Naive B cell (primary cell): Measurements from ENCODE around the gene SLC16A5. TPM values are rescaled to one million over a fixed set of nuclear protein-coding genes. Genes with fewer than 3 reads are reported as not detected.

Source experiments
- ATAC-seq, 2 donors: fragments of 150-1000 bp; cut with Tn5 transposase; 2 replicates each; pipeline ENCODE4 v1.10.0; 2021; ENCODE audit warnings: low read depth in 2 of 2, mild to moderate bottlenecking in 2 of 2, moderate library complexity in 2 of 2
- DNase-seq: peaks from one replicate; pipeline ENCODE4 v3.0.0; 2022
- H3K27ac Mint-ChIP-seq, 6 donors: one replicate each; pipeline ENCODE4 v1.8.0; 2020 to 2022; ENCODE audit warnings: mild to moderate bottlenecking in 6 of 6, mixed read lengths in 6 of 6, moderate library complexity in 5 of 6, inconsistent platforms in 2 of 6
- H3K27me3 Mint-ChIP-seq, 3 donors: one replicate each; pipeline ENCODE4 v1.8.0; 2021 to 2022; ENCODE audit warnings: mixed read lengths in 3 of 3, mild to moderate bottlenecking in 1 of 3
- H3K36me3 Mint-ChIP-seq, 2 donors: one replicate each; pipeline ENCODE4 v1.8.0; 2020 to 2022; ENCODE audit warnings: mixed read lengths in 2 of 2, inconsistent platforms in 1 of 2, mild to moderate bottlenecking in 1 of 2
- H3K4me1 Mint-ChIP-seq, 3 donors: one replicate each; pipeline ENCODE4 v1.8.0; 2020 to 2022; ENCODE audit warnings: mixed read lengths in 3 of 3, inconsistent platforms in 1 of 3, mild to moderate bottlenecking in 1 of 3, moderate library complexity in 1 of 3
- H3K4me3 Mint-ChIP-seq, 8 donors: one replicate each; pipeline ENCODE4 v1.8.0; 2020 to 2022; ENCODE audit warnings: mild to moderate bottlenecking in 8 of 8, mixed read lengths in 8 of 8, moderate library complexity in 8 of 8, inconsistent platforms in 2 of 8
- H3K9me3 Mint-ChIP-seq, 7 donors: one replicate each; pipeline ENCODE4 v1.8.0; 2020 to 2022; ENCODE audit warnings: mixed read lengths in 7 of 7, mild to moderate bottlenecking in 5 of 7, inconsistent platforms in 2 of 7, moderate library complexity in 1 of 7
- polyA plus RNA-seq, 6 donors: library from polyadenylated mRNA; unstranded; fragments of 300-500 nt; fragmentation: Illumina TruSeq; gene quantifications; one replicate each; pipeline ENCODE4 v1.2.3, GENCODE V29; 2021; ENCODE audit warnings: low read depth in 6 of 6

The SLC16A5 gene
- polyA plus RNA-seq, 6 donors from 2014 or later, result 1.1 to 4.0 (median 2.1) TPM

GRCh38 chr17:75051941-75052340 lies 35.8 kb upstream of the SLC16A5 start:
- H3K4me3 Mint-ChIP-seq, result no peak overlapping the region
- H3K36me3 Mint-ChIP-seq, result peaks cover 7 to 8% of the 10 kb centered on the region in 2 donors
- no peak for DNase-seq
- no peak overlapping the region for H3K27ac Mint-ChIP-seq
- no peaks in the 10 kb centered on the region for H3K9me3 Mint-ChIP-seq
- no peaks in the 10 kb centered on the region for H3K27me3 Mint-ChIP-seq
- H3K4me1 Mint-ChIP-seq, result peaks cover 13 to 19% (median 18%) of the 10 kb centered on the region in 3 donors
- no peak for ATAC-seq

GRCh38 chr17:75059369-75060345 lies 28.1 kb upstream of the SLC16A5 start:
- ATAC-seq (peak; percentile 28 to 35), DNase-seq (no peak)
- Mint-ChIP-seq H3K4me1 (peaks cover 0 to 4% (median 0%) of the 10 kb centered on the region in 3 donors), H3K27me3 (no peaks in the 10 kb centered on the region), H3K27ac (no peak overlapping the region), H3K9me3 (no peaks in the 10 kb centered on the region), H3K4me3 (no peak overlapping the region), H3K36me3 (peaks cover 17 to 21% of the 10 kb centered on the region in 2 donors)

- peak overlapping the region in 1 of 6 donors; percentile 16 for H3K27ac Mint-ChIP-seq
- peaks cover 17 to 21% of the 10 kb centered on the region in 2 donors for H3K36me3 Mint-ChIP-seq
- DNase-seq (no peak), ATAC-seq (no peak)
- peaks cover 0 to 4% (median 0%) of the 10 kb centered on the region in 3 donors for H3K4me1 Mint-ChIP-seq
- no peak overlapping the region for H3K4me3 Mint-ChIP-seq
- no peaks in the 10 kb centered on the region for H3K9me3 Mint-ChIP-seq
- H3K27me3 Mint-ChIP-seq, result no peaks in the 10 kb centered on the region
Measured at GRCh38 chr17:75060434-75061054, 27.2 kb upstream of the SLC16A5 start.

- ATAC-seq, result no peak
- Mint-ChIP-seq H3K36me3 (peaks cover 17 to 20% of the 10 kb centered on the region in 2 donors), H3K9me3 (no peaks in the 10 kb centered on the region), H3K27ac (peak overlapping the region in 1 of 6 donors; percentile 16), H3K4me3 (no peak overlapping the region), H3K27me3 (no peaks in the 10 kb centered on the region), H3K4me1 (peaks cover 0 to 4% (median 0%) of the 10 kb centered on the region in 3 donors)
- DNase-seq, result no peak
Measured at GRCh38 chr17:75061055-75061438, 26.7 kb upstream of the SLC16A5 start.

GRCh38 chr17:75061618-75062017 lies 26.1 kb upstream of the SLC16A5 start:
- Mint-ChIP-seq H3K27ac (no peak overlapping the region), H3K4me3 (no peak overlapping the region), H3K36me3 (peaks cover 15 to 17% of the 10 kb centered on the region in 2 donors), H3K27me3 (no peaks in the 10 kb centered on the region), H3K9me3 (no peaks in the 10 kb centered on the region), H3K4me1 (peaks cover 0 to 4% (median 0%) of the 10 kb centered on the region in 3 donors)
- ATAC-seq (no peak), DNase-seq (no peak)

- Mint-ChIP-seq H3K9me3 (no peaks in the 10 kb centered on the region), H3K27ac (no peak overlapping the region), H3K36me3 (peaks cover 13 to 17% of the 10 kb centered on the region in 2 donors), H3K4me3 (no peak overlapping the region), H3K27me3 (no peaks in the 10 kb centered on the region), H3K4me1 (peaks cover 0 to 4% (median 0%) of the 10 kb centered on the region in 3 donors)
- DNase-seq (no peak), ATAC-seq (no peak)
Measured at GRCh38 chr17:75063201-75063600, 24.6 kb upstream of the SLC16A5 start.

GRCh38 chr17:75063626-75064025 lies 24.1 kb upstream of the SLC16A5 start:
- Mint-ChIP-seq H3K4me3 (no peak overlapping the region), H3K9me3 (no peaks in the 10 kb centered on the region), H3K36me3 (peaks cover 13 to 17% of the 10 kb centered on the region in 2 donors), H3K4me1 (peaks cover 0 to 4% (median 0%) of the 10 kb centered on the region in 3 donors), H3K27me3 (no peaks in the 10 kb centered on the region), H3K27ac (no peak overlapping the region)
- no peak for DNase-seq
- ATAC-seq, result no peak

- ATAC-seq, result no peak
- Mint-ChIP-seq H3K4me1 (peaks cover 0 to 4% (median 0%) of the 10 kb centered on the region in 3 donors), H3K4me3 (no peak overlapping the region), H3K9me3 (no peaks in the 10 kb centered on the region), H3K27me3 (no peaks in the 10 kb centered on the region), H3K27ac (no peak overlapping the region), H3K36me3 (peaks cover 13 to 17% of the 10 kb centered on the region in 2 donors)
- DNase-seq, result no peak
Measured at GRCh38 chr17:75064040-75064439, 23.7 kb upstream of the SLC16A5 start.

- H3K4me3 Mint-ChIP-seq, result no peak overlapping the region
- no peak for ATAC-seq
Measured at GRCh38 chr17:75064460-75064859, 23.3 kb upstream of the SLC16A5 start.

GRCh38 chr17:75064867-75065561 lies 22.7 kb upstream of the SLC16A5 start:
- H3K4me1 Mint-ChIP-seq, result peaks cover 0 to 1% (median 0%) of the 10 kb centered on the region in 3 donors
- peaks cover 13 to 17% of the 10 kb centered on the region in 2 donors for H3K36me3 Mint-ChIP-seq
- H3K27me3 Mint-ChIP-seq, result no peaks in the 10 kb centered on the region
- no peak overlapping the region for H3K4me3 Mint-ChIP-seq
- ATAC-seq, result no peak
- peak overlapping the region in 1 of 6 donors; percentile 32 for H3K27ac Mint-ChIP-seq
- DNase-seq, result no peak
- no peaks in the 10 kb centered on the region for H3K9me3 Mint-ChIP-seq

More at GRCh38 chr17:75064460-75064859, 23.3 kb upstream of the SLC16A5 start:
- Mint-ChIP-seq H3K4me1 (peaks cover 0 to 4% (median 0%) of the 10 kb centered on the region in 3 donors), H3K27me3 (no peaks in the 10 kb centered on the region), H3K36me3 (peaks cover 13 to 17% of the 10 kb centered on the region in 2 donors), H3K9me3 (no peaks in the 10 kb centered on the region), H3K27ac (peak overlapping the region in 1 of 6 donors; percentile 32)
- DNase-seq, result no peak

GRCh38 chr17:75065562-75066151 lies 22.1 kb upstream of the SLC16A5 start:
- Mint-ChIP-seq H3K9me3 (no peaks in the 10 kb centered on the region), H3K27me3 (no peaks in the 10 kb centered on the region), H3K4me1 (no peaks in the 10 kb centered on the region), H3K36me3 (peaks cover 13 to 17% of the 10 kb centered on the region in 2 donors), H3K27ac (no peak overlapping the region), H3K4me3 (no peak overlapping the region)
- no peak for ATAC-seq
- no peak for DNase-seq

- DNase-seq (no peak), ATAC-seq (no peak)
- Mint-ChIP-seq H3K4me3 (peak overlapping the region in 1 of 8 donors; percentile 47), H3K27ac (peak overlapping the region in 1 of 6 donors; percentile 84), H3K27me3 (no peaks in the 10 kb centered on the region), H3K36me3 (peaks cover 8 to 9% of the 10 kb centered on the region in 2 donors), H3K9me3 (no peaks in the 10 kb centered on the region), H3K4me1 (no peaks in the 10 kb centered on the region)
Measured at GRCh38 chr17:75067856-75068255, 19.9 kb upstream of the SLC16A5 start.

- H3K27me3 Mint-ChIP-seq, result no peaks in the 10 kb centered on the region
- H3K36me3 Mint-ChIP-seq, result peaks cover 6 to 8% of the 10 kb centered on the region in 2 donors
- ATAC-seq, result no peak
- H3K27ac Mint-ChIP-seq, result no peak overlapping the region
- no peaks in the 10 kb centered on the region for H3K4me1 Mint-ChIP-seq
- DNase-seq, result no peak
- no peak overlapping the region for H3K4me3 Mint-ChIP-seq
- no peaks in the 10 kb centered on the region for H3K9me3 Mint-ChIP-seq
Measured at GRCh38 chr17:75068750-75069149, 19.0 kb upstream of the SLC16A5 start.
